ENCODE data around the gene TAS2R43. TPM values are rescaled to one million over a fixed set of nuclear protein-coding genes. Genes with fewer than 3 reads are reported as not detected.
"Not testable (repeated sequence)": the region's sequence is repeated elsewhere in the genome, so short reads cannot be mapped to it uniquely, and the experiment has no call there.

The TAS2R43 gene
- total RNA-seq, 1 donor from 2014 or later = not detected

- DNase-seq (no peak), ATAC-seq (ENCODE audit: poor library complexity) (no peak)
- intact Hi-C loops (cut with DNase I) = loop anchor here (5.0 kb wide), 1 partner anchor 53 kb away; no protein-coding TSS in a partner anchor
These were observed 22.2 kb downstream of the TAS2R43 start for GRCh38 chr12:11069854-11070365.

GRCh38 chr12:11067514-11067913 lies 24.6 kb downstream of the TAS2R43 start:
- DNase-seq = no peak
- ATAC-seq (ENCODE audit: poor library complexity) = peak; percentile 94
- intact Hi-C loops (cut with DNase I) = no loop called here

- ATAC-seq (ENCODE audit: poor library complexity); intact Hi-C loops (cut with DNase I); DNase-seq: not testable (repeated sequence)
These were observed 29.9 kb downstream of the TAS2R43 start, which contains the start of gene TAS2R46 for GRCh38 chr12:11062194-11062593. TAS2R46 (minus strand) TSS chr12:11062294; CDS start chr12:11062294, 0 bp downstream.

- intact Hi-C loops (cut with DNase I) = no loop called here
- DNase-seq (no peak), ATAC-seq (ENCODE audit: poor library complexity) (no peak)
These were observed 32.3 kb downstream of the TAS2R43 start for GRCh38 chr12:11059784-11060183.

- intact Hi-C loops (cut with DNase I) = no loop called here
- peak; percentile 89 for ATAC-seq (ENCODE audit: poor library complexity)
These were observed 33.1 kb downstream of the TAS2R43 start for GRCh38 chr12:11059041-11059440.

GRCh38 chr12:11055306-11055705 lies 36.8 kb downstream of the TAS2R43 start:
- no peak for ATAC-seq (ENCODE audit: poor library complexity)
- intact Hi-C loops (cut with DNase I) = no loop called here
- DNase-seq = no peak

More at GRCh38 chr12:11059041-11059440, 33.1 kb downstream of the TAS2R43 start:
- DNase-seq = no peak

GRCh38 chr12:11049806-11050531 lies 42.1 kb downstream of the TAS2R43 start:
- DNase-seq; intact Hi-C loops (cut with DNase I); ATAC-seq (ENCODE audit: poor library complexity): not testable (repeated sequence)

GRCh38 chr12:11041366-11041765 lies 50.7 kb downstream of the TAS2R43 start:
- intact Hi-C loops (cut with DNase I); DNase-seq; ATAC-seq (ENCODE audit: poor library complexity): not testable (repeated sequence)

Other genes with a start within 250 kb of the TAS2R43 start
- gene PRR4, start 242.8 kb downstream of the TAS2R43 start, total RNA-seq = 1.1 TPM
- 2.5 TPM for gene PRH1, start 208.1 kb downstream of the TAS2R43 start, total RNA-seq
- 0.27 TPM for gene TAS2R13, start 182.8 kb downstream of the TAS2R43 start, total RNA-seq
- gene PRH2, start 163.1 kb downstream of the TAS2R43 start, total RNA-seq = not detected
- gene TAS2R14, start 153.1 kb downstream of the TAS2R43 start, total RNA-seq = 0.75 TPM
- 0.22 TPM for gene TAS2R50, start 105.4 kb downstream of the TAS2R43 start, total RNA-seq
- gene TAS2R20, start 94.0 kb downstream of the TAS2R43 start, total RNA-seq = 0.43 TPM
- 0.51 TPM for gene TAS2R19, start 69.7 kb downstream of the TAS2R43 start, total RNA-seq
- gene TAS2R31, start 60.9 kb downstream of the TAS2R43 start, total RNA-seq = 0.38 TPM
- not detected for gene TAS2R46, start 30.0 kb downstream of the TAS2R43 start, total RNA-seq
- gene TAS2R30, start 42.3 kb upstream of the TAS2R43 start, total RNA-seq = 0.67 TPM
- 13.6 TPM for gene SMIM10L1, start 78.9 kb upstream of the TAS2R43 start, total RNA-seq
- gene TAS2R42, start 94.6 kb upstream of the TAS2R43 start, total RNA-seq = not detected
- not detected for gene PRB3, start 177.4 kb upstream of the TAS2R43 start, total RNA-seq
- gene PRB4, start 218.1 kb upstream of the TAS2R43 start, total RNA-seq = not detected